SJCRH30 (cell line): Measurements from ENCODE around the gene HRH3. TPM values are rescaled to one million over a fixed set of nuclear protein-coding genes. Genes with fewer than 3 reads are reported as not detected.

ENCODE experiments used
- DNase-seq, 2 experiments: peaks; one replicate each; pipeline ENCODE4 v3.0.0-alpha.2; 2015 to 2020
- H3K27ac ChIP-seq: fragments of 250-450 bp; sonication (Bioruptor Pico); 2 replicates; pipeline ENCODE4 v1.5.1; 2020; ENCODE audit warnings: mild to moderate bottlenecking, moderate library complexity
- H3K27me3 ChIP-seq: fragments of 250-450 bp; sonication (Bioruptor Pico); 2 replicates; pipeline ENCODE4 v1.5.1; 2020; ENCODE audit warnings: mild to moderate bottlenecking, moderate library complexity
- H3K36me3 ChIP-seq: fragments of 250-450 bp; sonication (Bioruptor Pico); 2 replicates; pipeline ENCODE4 v1.5.1; 2020; ENCODE audit warnings: mild to moderate bottlenecking, moderate library complexity
- H3K4me1 ChIP-seq: fragments of 250-450 bp; sonication (Bioruptor Pico); 2 replicates; pipeline ENCODE4 v1.5.1; 2020; ENCODE audit warnings: mild to moderate bottlenecking, moderate library complexity
- H3K4me3 ChIP-seq: fragments of 250-450 bp; sonication (Bioruptor Pico); 2 replicates; pipeline ENCODE4 v1.5.1; 2020; ENCODE audit warnings: mild to moderate bottlenecking, moderate library complexity
- H3K9me3 ChIP-seq: fragments of 250-450 bp; sonication (Bioruptor Pico); replicated peaks from 2 replicates; pipeline ENCODE4 v1.5.1; 2020; ENCODE audit warnings: mild to moderate bottlenecking, moderate library complexity
- total RNA-seq: library from RNA; depleted of rRNA; stranded (reverse); fragments of >200 nt; shearing (Covaris generic); gene quantifications from 2 replicates; pipeline ENCODE4 v1.2.3, GENCODE V29; 2014; rRNA removed

The HRH3 gene
- 0.15 TPM in 1 of 2 replicates, not detected in the other for total RNA-seq

DNA sequence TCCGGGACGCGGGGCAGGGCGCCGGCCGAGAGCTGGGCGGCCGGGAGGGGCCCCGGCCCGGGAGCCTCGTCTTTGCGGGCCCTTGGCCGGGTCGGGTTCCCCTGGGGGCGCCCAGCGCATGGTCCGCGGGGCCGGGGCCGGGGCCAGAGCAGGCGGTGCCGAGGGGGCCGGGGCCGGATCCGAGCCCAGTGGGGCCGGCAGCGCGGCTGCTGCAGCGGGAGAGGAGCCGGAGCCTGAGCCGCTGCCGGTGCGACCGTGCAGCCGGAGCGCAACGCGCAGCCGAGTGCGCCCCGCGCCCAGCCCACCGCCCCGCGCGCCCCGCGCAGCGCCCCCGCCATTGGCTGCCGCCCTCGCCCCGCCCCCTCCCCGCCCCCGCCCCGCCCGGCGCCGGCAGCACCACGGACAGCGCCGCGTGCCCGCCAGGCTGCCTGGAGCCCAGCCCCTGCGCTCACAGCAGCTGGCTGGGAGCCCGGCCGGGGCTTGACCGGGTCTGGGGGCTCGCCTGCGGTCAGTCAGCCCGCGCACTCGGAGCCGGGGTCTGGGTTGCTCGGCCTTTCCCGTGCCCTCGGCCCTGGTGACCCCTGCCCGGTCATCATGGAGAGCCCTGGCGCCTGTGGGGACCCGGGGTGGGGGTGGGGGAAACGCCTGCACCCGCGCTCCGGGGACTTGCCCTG is at the start of gene HRH3:
HRH3 (minus strand) TSS at position 287 of the 674 bp plus-strand sequence. CDS start 308 bp downstream, outside the sequence.
- Histone ChIP-seq H3K4me3 (no peak within 1 kb of the TSS), H3K36me3 (no peaks in the 10 kb centered on the region), H3K27me3 (peaks cover 53% of the 10 kb centered on the region), H3K4me1 (peaks cover 4% of the 10 kb centered on the region), H3K9me3 (no peaks in the 10 kb centered on the region), H3K27ac (no peak within 1 kb of the TSS)
- DNase-seq: peak; percentile 71 to 87

DNA sequence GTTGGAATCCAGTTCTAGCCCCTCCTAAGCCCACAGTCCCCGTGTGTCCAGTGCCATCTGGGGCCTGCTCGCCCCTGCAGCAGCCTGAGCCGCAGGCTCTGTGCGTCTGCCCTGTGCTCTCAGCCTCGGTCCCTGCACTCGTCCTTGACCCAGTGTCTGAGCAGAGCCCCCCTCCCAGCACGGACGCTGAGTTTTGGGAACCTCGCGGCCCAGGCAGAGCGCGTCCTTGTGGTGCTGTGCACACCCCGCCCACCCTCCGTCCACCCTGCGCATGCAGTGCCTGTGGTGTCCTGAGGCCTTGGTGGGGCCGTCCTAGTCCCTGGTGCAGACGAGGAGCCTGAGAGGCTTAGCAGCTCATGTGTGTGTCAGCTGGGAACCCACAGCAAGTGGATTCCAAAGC is 49.8 kb upstream of the HRH3 start:
- Histone ChIP-seq H3K4me1 (no peaks in the 10 kb centered on the region), H3K4me3 (no peak overlapping the region), H3K36me3 (peaks cover 25% of the 10 kb centered on the region), H3K27me3 (no peaks in the 10 kb centered on the region), H3K9me3 (0 out of 2 replicates have a peak, but pooled peaks cover 4% of the 10 kb centered on the region), H3K27ac (no peak overlapping the region)
- DNase-seq: no peak

DNA sequence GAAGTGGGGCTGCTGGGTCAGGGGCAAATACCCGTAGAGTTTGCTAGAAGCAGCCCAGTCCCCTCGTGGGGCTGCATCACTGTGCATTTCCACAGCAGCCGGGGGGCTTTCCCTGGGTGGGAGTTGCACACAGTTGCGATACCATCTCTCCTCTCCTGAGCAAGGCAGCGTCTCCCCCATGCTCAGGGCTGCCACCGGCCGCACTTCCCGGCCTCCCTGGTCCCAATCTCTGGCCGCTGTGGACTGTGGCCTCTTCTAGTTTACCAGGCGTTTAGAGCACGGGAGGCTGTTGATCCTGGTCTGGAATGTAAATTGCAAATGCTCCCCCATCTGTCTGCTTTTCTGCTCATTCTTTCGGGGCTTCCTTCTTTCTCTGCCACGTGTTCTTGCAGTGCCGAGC is 49.3 kb upstream of the HRH3 start:
- Histone ChIP-seq H3K27me3 (no peaks in the 10 kb centered on the region), H3K9me3 (0 out of 2 replicates have a peak, but pooled peaks cover 5% of the 10 kb centered on the region), H3K36me3 (peaks cover 30% of the 10 kb centered on the region), H3K27ac (no peak overlapping the region), H3K4me3 (no peak overlapping the region), H3K4me1 (no peaks in the 10 kb centered on the region)
- no peak for DNase-seq

GRCh38 chr20:62268228-62268900 is 48.3 kb upstream of the HRH3 start:
- H3K4me3 ChIP-seq: no peak overlapping the region
- 0 out of 2 replicates have a peak, but pooled peaks cover 5% of the 10 kb centered on the region for H3K9me3 ChIP-seq
- no peaks in the 10 kb centered on the region for H3K4me1 ChIP-seq
- no peaks in the 10 kb centered on the region for H3K27me3 ChIP-seq
- H3K36me3 ChIP-seq: peaks cover 31% of the 10 kb centered on the region
- no peak for DNase-seq
- H3K27ac ChIP-seq: no peak overlapping the region

DNA sequence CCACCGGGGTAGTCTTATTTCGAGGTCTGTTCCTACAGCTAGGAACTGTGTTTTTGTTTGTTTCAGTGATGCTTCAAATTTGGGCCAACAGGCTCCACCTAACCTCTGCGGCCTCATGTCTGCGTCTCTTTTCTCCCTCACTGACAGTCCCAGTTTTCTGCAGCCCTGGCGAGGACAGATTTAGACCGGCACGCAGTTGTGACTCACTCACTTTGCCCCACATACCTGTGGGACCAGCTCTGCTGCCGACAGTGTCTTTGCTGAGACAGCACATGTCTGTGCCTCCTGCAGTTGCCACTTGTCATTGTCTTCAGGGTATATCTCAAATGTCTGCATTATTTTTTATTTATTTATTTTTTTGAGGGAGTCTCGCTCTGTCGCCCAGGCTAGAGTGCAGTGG is 47.5 kb upstream of the HRH3 start:
- Histone ChIP-seq H3K27me3 (no peaks in the 10 kb centered on the region), H3K4me1 (no peaks in the 10 kb centered on the region), H3K36me3 (peaks cover 31% of the 10 kb centered on the region), H3K4me3 (no peak overlapping the region), H3K9me3 (0 out of 2 replicates have a peak, but pooled peaks cover 5% of the 10 kb centered on the region), H3K27ac (no peak overlapping the region)
- DNase-seq: no peak

DNA sequence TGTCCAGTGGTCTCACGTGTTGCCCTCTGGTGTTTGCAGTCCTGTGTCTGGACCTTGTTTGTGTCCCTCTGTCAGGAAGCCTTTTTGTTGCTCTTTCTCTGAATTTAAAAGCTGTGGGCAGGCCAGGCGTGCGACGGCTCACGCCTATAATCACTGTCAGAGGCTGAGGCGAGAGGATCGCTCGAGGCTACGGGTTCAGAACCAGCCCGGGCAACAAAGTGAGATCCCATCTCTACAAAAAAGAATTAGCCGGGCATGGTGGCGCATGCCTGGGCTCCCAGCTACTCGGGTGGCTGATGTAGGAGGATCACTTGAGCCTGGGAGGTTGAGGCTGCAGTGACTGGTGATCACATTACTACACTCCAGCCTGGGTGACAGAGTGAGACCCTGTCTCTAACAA is 46.8 kb upstream of the HRH3 start:
- Histone ChIP-seq H3K27ac (no peak overlapping the region), H3K9me3 (0 out of 2 replicates have a peak, but pooled peaks cover 5% of the 10 kb centered on the region), H3K4me3 (no peak overlapping the region), H3K36me3 (peaks cover 31% of the 10 kb centered on the region), H3K4me1 (no peaks in the 10 kb centered on the region), H3K27me3 (no peaks in the 10 kb centered on the region)
- DNase-seq: no peak

DNA sequence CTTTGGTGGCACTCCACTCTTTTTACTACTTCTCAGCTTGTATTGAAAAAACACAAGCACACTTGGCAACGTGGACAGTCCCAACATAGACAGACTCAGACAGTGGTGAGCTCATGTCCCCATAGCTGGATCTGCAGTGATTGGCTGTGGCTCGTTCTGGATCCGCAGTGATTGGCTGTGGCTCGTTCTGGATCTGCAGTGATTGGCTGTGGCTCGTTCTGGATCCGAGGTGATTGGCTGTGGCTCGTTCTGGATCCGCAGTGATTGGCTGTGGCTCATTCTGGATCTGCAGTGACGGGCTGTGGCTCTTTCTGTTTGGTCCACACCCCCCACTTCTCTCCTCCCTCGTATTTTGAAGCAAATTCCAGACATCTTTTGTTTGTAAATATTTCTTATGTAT is 46.3 kb upstream of the HRH3 start:
- Histone ChIP-seq H3K9me3 (0 out of 2 replicates have a peak, but pooled peaks cover 5% of the 10 kb centered on the region), H3K4me3 (no peak overlapping the region), H3K27me3 (no peaks in the 10 kb centered on the region), H3K4me1 (no peaks in the 10 kb centered on the region), H3K27ac (no peak overlapping the region), H3K36me3 (peaks cover 33% of the 10 kb centered on the region)
- peak; percentile 47 to 51 for DNase-seq

DNA sequence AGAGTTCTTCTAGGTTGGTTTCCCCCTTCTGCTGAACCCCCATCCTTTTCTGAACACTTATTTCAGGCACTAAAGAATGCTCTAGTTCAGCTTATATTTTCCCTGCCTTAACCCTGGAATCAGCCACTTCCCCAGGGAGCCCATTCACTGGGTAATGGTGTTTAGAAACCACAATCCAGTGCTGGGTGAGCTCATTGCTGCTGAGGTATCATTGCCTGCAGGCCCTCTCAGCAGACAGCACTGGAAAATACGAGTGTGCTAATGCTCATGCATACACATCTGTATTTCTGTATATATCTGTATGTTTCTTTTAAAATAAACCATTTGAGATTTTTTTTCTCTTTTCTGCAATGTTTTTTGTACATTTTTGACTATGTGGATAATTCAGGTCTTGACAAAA is 45.3 kb upstream of the HRH3 start:
- H3K4me3 ChIP-seq: no peak overlapping the region
- no peaks in the 10 kb centered on the region for H3K4me1 ChIP-seq
- H3K36me3 ChIP-seq: peaks cover 39% of the 10 kb centered on the region
- H3K9me3 ChIP-seq: 0 out of 2 replicates have a peak, but pooled peaks cover 5% of the 10 kb centered on the region
- no peak overlapping the region for H3K27ac ChIP-seq
- no peaks in the 10 kb centered on the region for H3K27me3 ChIP-seq
- DNase-seq: no peak

- Histone ChIP-seq H3K36me3 (peaks cover 46% of the 10 kb centered on the region), H3K27me3 (no peaks in the 10 kb centered on the region), H3K27ac (no peak overlapping the region), H3K9me3 (0 out of 2 replicates have a peak, but pooled peaks cover 5% of the 10 kb centered on the region), H3K4me1 (no peaks in the 10 kb centered on the region), H3K4me3 (no peak overlapping the region)
- no peak for DNase-seq
These were observed 43.3 kb upstream of the HRH3 start for GRCh38 chr20:62263396-62263795.

DNA sequence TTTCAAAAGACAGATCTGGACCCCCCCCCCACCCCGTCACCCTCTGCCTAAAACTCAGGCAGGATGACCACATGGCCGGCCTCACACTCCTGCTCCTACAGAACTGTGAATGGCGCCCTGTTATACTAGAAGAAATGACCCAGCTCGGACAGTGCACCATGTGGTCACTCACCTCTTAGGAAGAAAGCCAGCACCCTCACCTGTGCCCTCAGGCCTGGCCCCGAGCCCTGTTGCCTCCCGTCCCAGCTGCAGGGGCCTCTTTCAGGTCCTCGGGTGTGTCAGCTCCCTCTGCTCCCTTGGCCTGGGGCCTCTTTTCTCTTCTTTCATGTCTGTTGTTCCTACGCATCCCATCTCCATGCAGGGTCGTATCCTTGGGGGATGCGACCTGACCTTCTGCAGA is 42.0 kb upstream of the HRH3 start:
- Histone ChIP-seq H3K27ac (no peak overlapping the region), H3K9me3 (0 out of 2 replicates have a peak, but pooled peaks cover 5% of the 10 kb centered on the region), H3K27me3 (no peaks in the 10 kb centered on the region), H3K4me1 (no peaks in the 10 kb centered on the region), H3K4me3 (no peak overlapping the region), H3K36me3 (peaks cover 44% of the 10 kb centered on the region)
- no peak for DNase-seq

GRCh38 chr20:62259294-62259565 is 39.2 kb upstream of the HRH3 start:
- Histone ChIP-seq H3K27ac (no peak overlapping the region), H3K27me3 (no peaks in the 10 kb centered on the region), H3K36me3 (peaks cover 23% of the 10 kb centered on the region), H3K4me1 (no peaks in the 10 kb centered on the region), H3K9me3 (no peaks in the 10 kb centered on the region), H3K4me3 (no peak overlapping the region)
- DNase-seq: no peak

- no peak for DNase-seq
- H3K27me3 ChIP-seq: no peaks in the 10 kb centered on the region
- no peak overlapping the region for H3K27ac ChIP-seq
- no peaks in the 10 kb centered on the region for H3K4me1 ChIP-seq
- H3K36me3 ChIP-seq: peaks cover 23% of the 10 kb centered on the region
- H3K4me3 ChIP-seq: no peak overlapping the region
- H3K9me3 ChIP-seq: no peaks in the 10 kb centered on the region
These were observed 38.6 kb upstream of the HRH3 start for GRCh38 chr20:62258499-62259293.

- no peak for DNase-seq
- peaks cover 16% of the 10 kb centered on the region for H3K36me3 ChIP-seq
- no peaks in the 10 kb centered on the region for H3K27me3 ChIP-seq
- H3K27ac ChIP-seq: no peak overlapping the region
- H3K4me3 ChIP-seq: no peak overlapping the region
- H3K4me1 ChIP-seq: no peaks in the 10 kb centered on the region
- H3K9me3 ChIP-seq: no peaks in the 10 kb centered on the region
These were observed 35.9 kb upstream of the HRH3 start for GRCh38 chr20:62255976-62256375.

DNA sequence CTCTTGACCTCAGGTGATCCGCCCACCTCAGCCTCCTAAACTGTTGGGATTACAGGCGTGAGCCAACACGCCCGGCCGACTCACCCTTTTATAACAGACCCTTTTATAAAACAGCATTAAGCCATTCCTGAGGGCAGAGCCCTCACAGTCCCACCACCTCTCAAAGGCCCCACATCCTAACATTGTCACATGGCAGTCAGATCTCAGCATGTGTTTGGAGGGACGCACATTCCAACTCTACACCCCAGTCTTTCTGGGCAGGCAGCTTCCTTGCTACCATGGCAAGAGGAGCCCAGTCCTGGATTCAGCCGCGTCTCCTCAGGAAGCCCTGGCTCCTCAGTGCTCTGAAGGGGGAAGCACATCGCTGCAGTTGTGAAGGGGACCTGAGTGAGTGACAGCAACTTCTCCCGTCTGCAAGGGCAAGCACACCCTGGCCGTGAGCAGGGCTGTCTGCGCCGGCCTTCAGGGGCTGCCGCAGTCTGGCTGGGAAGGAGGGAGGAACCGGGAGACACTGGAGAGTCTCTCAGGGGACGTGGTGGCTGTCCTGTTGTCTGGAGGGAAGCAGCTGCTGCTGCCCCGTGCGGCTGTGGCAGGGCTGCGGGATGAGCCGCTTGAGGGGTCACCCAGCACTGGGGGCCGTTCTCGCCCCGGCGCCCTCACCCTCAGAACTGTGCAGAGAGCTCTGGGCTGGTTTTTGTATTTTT is 34.1 kb upstream of the HRH3 start:
- Histone ChIP-seq H3K4me3 (no peak overlapping the region), H3K27ac (no peak overlapping the region), H3K27me3 (no peaks in the 10 kb centered on the region), H3K9me3 (no peaks in the 10 kb centered on the region), H3K4me1 (no peaks in the 10 kb centered on the region), H3K36me3 (peaks cover 3% of the 10 kb centered on the region)
- peak in 1 of 2 experiments; percentile 56 for DNase-seq
